Keratinocyte (primary cell): Measurements from ENCODE around the gene ACOXL. TPM values are rescaled to one million over a fixed set of nuclear protein-coding genes. Genes with fewer than 3 reads are reported as not detected.

Experiments used
- DNase-seq: peaks from one replicate; pipeline ENCODE4 v3.0.0-alpha.2; 2011; ENCODE audit warnings: low read depth, missing footprints, low spot score
- FAIRE-seq: peaks from 2 replicates; lab custom pipeline; 2011; peaks lifted over from hg19 to GRCh38; lab: Jason Lieb, UNC
- H2AFZ ChIP-seq: 2 replicates; pipeline ENCODE4 v1.6.0; 2012; ENCODE audit warnings: low read length, control low read depth, inconsistent platforms; ENCODE audit not compliant: control insufficient read depth
- H3K27ac ChIP-seq: 2 replicates; pipeline ENCODE4 v1.5.1; 2011; ENCODE audit warnings: low read length; ENCODE audit not compliant: control insufficient read depth, insufficient read depth
- H3K27me3 ChIP-seq: 3 replicates; pipeline ENCODE4 v1.6.0; 2011; ENCODE audit warnings: low read length; ENCODE audit not compliant: control insufficient read depth, insufficient read depth; ENCODE audit errors: extremely low read depth
- H3K36me3 ChIP-seq, 2 experiments: 2 replicates in 1 of 2; 3 replicates in 1 of 2; pipeline ENCODE4 v1.5.1; 2011; ENCODE audit warnings: low read length in 2 of 2, mild to moderate bottlenecking in 1 of 2; ENCODE audit not compliant: control insufficient read depth in 2 of 2, insufficient read depth in 2 of 2; ENCODE audit errors: extremely low read depth in 1 of 2
- H3K4me1 ChIP-seq: 3 replicates; pipeline ENCODE4 v1.5.1; 2011; ENCODE audit warnings: low read length; ENCODE audit not compliant: control insufficient read depth, insufficient read depth; ENCODE audit errors: extremely low read depth
- H3K4me2 ChIP-seq: 3 replicates; pipeline ENCODE4 v1.6.0; 2011; ENCODE audit warnings: low read depth, low read length; ENCODE audit not compliant: control insufficient read depth, insufficient read depth; ENCODE audit errors: extremely low read depth
- H3K4me3 ChIP-seq, 3 experiments: fragments of 200-600 bp in 1 of 3; sonication (generic) in 1 of 3; 2 replicates in 2 of 3; 3 replicates in 1 of 3; pipeline ENCODE4 v1.5.1; 2011 to 2016; ENCODE audit warnings: low read length in 3 of 3, mild to moderate bottlenecking in 3 of 3, control low read depth in 2 of 3, inconsistent platforms in 1 of 3, low read depth in 1 of 3, mixed read lengths in 1 of 3, mixed run types in 1 of 3, moderate library complexity in 1 of 3; ENCODE audit not compliant: control insufficient read depth in 2 of 3, insufficient read depth in 2 of 3; ENCODE audit errors: extremely low read depth in 1 of 3
- H3K79me2 ChIP-seq: 2 replicates; pipeline ENCODE4 v1.6.0; 2012; ENCODE audit warnings: low read length; ENCODE audit not compliant: control insufficient read depth, insufficient read depth
- H3K9ac ChIP-seq: 3 replicates; pipeline ENCODE4 v1.6.0; 2011; ENCODE audit warnings: low read length; ENCODE audit not compliant: control insufficient read depth, insufficient read depth; ENCODE audit errors: extremely low read depth
- H3K9me1 ChIP-seq: 3 replicates; pipeline ENCODE4 v1.6.0; 2011; ENCODE audit warnings: low read length; ENCODE audit not compliant: control insufficient read depth, insufficient read depth; ENCODE audit errors: extremely low read depth
- H3K9me3 ChIP-seq: 2 replicates; pipeline ENCODE4 v1.5.1; 2012; ENCODE audit warnings: low read depth, low read length; ENCODE audit not compliant: control insufficient read depth
- H4K20me1 ChIP-seq: 3 replicates; pipeline ENCODE4 v1.6.0; 2011; ENCODE audit warnings: low read length; ENCODE audit not compliant: control insufficient read depth, insufficient read depth; ENCODE audit errors: extremely low read depth
- EZH2 ChIP-seq: IDR thresholded peaks from one replicate; pipeline ENCODE4 v1.6.1; 2012; ENCODE audit warnings: inconsistent platforms, mild to moderate bottlenecking, low read length, moderate library complexity
- dilution Hi-C: fragments of 300-500 bp; cut with MboI; formaldehyde crosslinking; loops from one replicate; pipeline ENCODE4 v1.7.0; 2020; ENCODE audit warnings: low sequenced_read_pairs; ENCODE audit not compliant: extremely low pct_ligation_motif_present
- polyA plus RNA-seq, 5 experiments: library from polyadenylated mRNA; depleted of rRNA in 3 of 5; stranded (reverse) in 3 of 5; stranded (forward) in 1 of 5; unstranded in 1 of 5; fragments of >200 nt; gene quantifications; 1 replicate in 1 of 5; 2 replicates in 3 of 5; 3 replicates in 1 of 5; pipeline versions ENCODE4 v1.2.1 to v1.2.3, GENCODE V29; 2011 to 2012; ENCODE audit warnings: missing spikeins in 2 of 5, low read depth in 1 of 5, low replicate concordance in 1 of 5
- TF ChIP-seq, protein P1 (sequence below), 3 experiments: IDR thresholded peaks in 1 of 3; conservative IDR thresholded peaks in 1 of 3; optimal IDR thresholded peaks in 1 of 3; 2 replicates in 2 of 3; 3 replicates in 1 of 3; pipeline versions ENCODE3 to v1.5.1; 2011; ENCODE audit warnings: low read length in 3 of 3, mild to moderate bottlenecking in 3 of 3, moderate library complexity in 2 of 3, control low read depth in 1 of 3, inconsistent platforms in 1 of 3; ENCODE audit not compliant: insufficient read depth in 2 of 3; ENCODE audit errors: extremely low read depth in 1 of 3

ACOXL gene
- polyA plus RNA-seq, 1 donor (not counting 4 experiments of a cell fraction or from before 2014, with no cell fraction given): 0.04 TPM

DNA sequence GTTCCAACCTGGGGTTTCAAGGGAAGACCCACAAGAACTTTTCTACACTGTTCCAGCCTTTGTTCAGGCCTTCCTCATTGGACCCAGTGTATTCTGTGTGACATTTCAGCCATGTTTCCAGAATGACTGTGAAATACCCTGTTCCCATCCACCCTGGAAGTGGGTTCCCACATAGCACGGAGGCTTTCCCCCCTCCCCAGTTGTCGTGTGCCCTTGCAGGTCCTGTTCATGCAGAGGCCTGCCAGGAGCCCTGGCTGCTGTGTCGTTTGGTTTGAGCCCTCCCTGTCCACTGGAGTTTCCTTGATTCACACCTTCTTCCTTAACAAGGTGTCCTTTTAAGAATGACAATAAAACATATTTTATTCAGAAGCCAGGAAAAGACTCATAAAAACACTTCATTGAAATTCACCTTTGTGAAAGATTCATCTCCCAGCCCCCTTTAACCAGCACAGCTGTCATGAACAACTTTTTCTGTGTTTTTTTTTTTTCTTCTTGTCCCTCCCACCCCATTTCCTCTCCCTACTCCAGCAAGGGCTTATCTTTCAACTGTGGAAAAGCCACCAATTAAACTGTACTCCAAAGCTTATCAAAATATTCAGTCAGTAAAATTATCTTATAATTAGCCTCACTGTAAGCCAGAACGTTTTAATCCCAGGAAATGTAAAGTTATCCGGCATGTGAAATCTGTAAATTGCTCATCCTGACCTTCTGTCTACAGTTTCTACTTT lies 106.4 kb downstream of the ACOXL start:
- no peak overlapping the region for H3K4me3 ChIP-seq
- no peak overlapping the region for H3K27ac ChIP-seq
- H2AFZ ChIP-seq: no peak overlapping the region
- H3K4me2 ChIP-seq: no peak overlapping the region
- H3K36me3 ChIP-seq: no peaks in the 10 kb centered on the region
- dilution Hi-C loops: no loop called here
- no peak overlapping the region for H3K9ac ChIP-seq
- H4K20me1 ChIP-seq: no peaks in the 10 kb centered on the region
- no peaks in the 10 kb centered on the region for H3K4me1 ChIP-seq
- FAIRE-seq (no peak), DNase-seq (no peak)
- TF ChIP-seq EZH2: no peak
- TF ChIP-seq, protein P1, sequence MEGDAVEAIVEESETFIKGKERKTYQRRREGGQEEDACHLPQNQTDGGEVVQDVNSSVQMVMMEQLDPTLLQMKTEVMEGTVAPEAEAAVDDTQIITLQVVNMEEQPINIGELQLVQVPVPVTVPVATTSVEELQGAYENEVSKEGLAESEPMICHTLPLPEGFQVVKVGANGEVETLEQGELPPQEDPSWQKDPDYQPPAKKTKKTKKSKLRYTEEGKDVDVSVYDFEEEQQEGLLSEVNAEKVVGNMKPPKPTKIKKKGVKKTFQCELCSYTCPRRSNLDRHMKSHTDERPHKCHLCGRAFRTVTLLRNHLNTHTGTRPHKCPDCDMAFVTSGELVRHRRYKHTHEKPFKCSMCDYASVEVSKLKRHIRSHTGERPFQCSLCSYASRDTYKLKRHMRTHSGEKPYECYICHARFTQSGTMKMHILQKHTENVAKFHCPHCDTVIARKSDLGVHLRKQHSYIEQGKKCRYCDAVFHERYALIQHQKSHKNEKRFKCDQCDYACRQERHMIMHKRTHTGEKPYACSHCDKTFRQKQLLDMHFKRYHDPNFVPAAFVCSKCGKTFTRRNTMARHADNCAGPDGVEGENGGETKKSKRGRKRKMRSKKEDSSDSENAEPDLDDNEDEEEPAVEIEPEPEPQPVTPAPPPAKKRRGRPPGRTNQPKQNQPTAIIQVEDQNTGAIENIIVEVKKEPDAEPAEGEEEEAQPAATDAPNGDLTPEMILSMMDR (optimal IDR thresholded peaks at IDR 0.05 in 1 of 3, IDR thresholded peaks at IDR 0.05 in 1 of 3, conservative IDR thresholded peaks at IDR 0.05 in 1 of 3; ENCODE audit: extremely low read depth in 1 of 3, insufficient read depth in 2 of 3, low read length in 3 of 3): no peak
- no peaks in the 10 kb centered on the region for H3K9me1 ChIP-seq
- no peaks in the 10 kb centered on the region for H3K79me2 ChIP-seq
- H3K9me3 ChIP-seq: no peaks in the 10 kb centered on the region
- peaks cover 5% of the 10 kb centered on the region for H3K27me3 ChIP-seq

DNA sequence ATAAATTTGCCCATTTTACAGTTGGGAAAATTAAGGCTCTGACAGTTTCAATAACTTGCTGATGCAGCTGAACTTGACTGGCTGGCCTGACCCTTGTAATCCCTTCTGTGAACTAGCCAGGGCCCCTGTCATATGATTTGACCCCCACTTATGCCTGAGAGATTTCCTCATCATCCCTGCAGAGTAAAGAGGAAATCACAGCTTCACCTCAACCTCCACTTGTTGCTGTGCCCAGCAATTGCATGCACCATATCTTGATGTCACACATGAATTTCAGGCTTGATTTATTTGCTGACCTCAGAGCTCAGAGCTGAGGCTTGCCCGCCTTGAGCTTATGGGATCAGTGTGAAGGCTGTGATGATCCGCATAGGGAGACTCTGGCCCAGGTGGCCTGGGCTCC lies 108.1 kb downstream of the ACOXL start:
- no peak overlapping the region for H3K27ac ChIP-seq
- H3K4me2 ChIP-seq: no peak overlapping the region
- DNase-seq (no peak), FAIRE-seq (no peak)
- H3K9ac ChIP-seq: no peak overlapping the region
- TF ChIP-seq EZH2: no peak
- TF ChIP-seq, protein P1 (optimal IDR thresholded peaks at IDR 0.05 in 1 of 3, IDR thresholded peaks at IDR 0.05 in 1 of 3, conservative IDR thresholded peaks at IDR 0.05 in 1 of 3; ENCODE audit: extremely low read depth in 1 of 3, insufficient read depth in 2 of 3, low read length in 3 of 3): no peak
- no peaks in the 10 kb centered on the region for H3K27me3 ChIP-seq
- H4K20me1 ChIP-seq: no peaks in the 10 kb centered on the region
- H2AFZ ChIP-seq: no peak overlapping the region
- dilution Hi-C loops: no loop called here
- H3K9me1 ChIP-seq: no peaks in the 10 kb centered on the region
- no peaks in the 10 kb centered on the region for H3K4me1 ChIP-seq
- H3K79me2 ChIP-seq: no peaks in the 10 kb centered on the region
- no peaks in the 10 kb centered on the region for H3K9me3 ChIP-seq
- H3K4me3 ChIP-seq: no peak overlapping the region
- no peaks in the 10 kb centered on the region for H3K36me3 ChIP-seq
